Astrocyte (in vitro differentiated cells and primary cell): ENCODE results near the gene DNLZ. TPM values are rescaled to one million over a fixed set of nuclear protein-coding genes. Genes with fewer than 3 reads are reported as not detected.

Experiments
- DNase-seq: peaks from one replicate; pipeline ENCODE4 v3.0.0-alpha.2; 2010; ENCODE audit warnings: low read depth
- FAIRE-seq: peaks from 2 replicates; lab custom pipeline; 2011; peaks lifted over from hg19 to GRCh38; lab: Jason Lieb, UNC
- H2AFZ ChIP-seq: 2 replicates; pipeline ENCODE4 v1.6.0; 2012; ENCODE audit warnings: low read depth, low read length, inconsistent platforms
- H3K27ac ChIP-seq: 2 replicates; pipeline ENCODE4 v1.5.1; 2011; ENCODE audit warnings: low read depth, low read length, inconsistent platforms
- H3K27me3 ChIP-seq: 2 replicates; pipeline ENCODE4 v1.6.0; 2011; ENCODE audit warnings: low read length, inconsistent platforms; ENCODE audit not compliant: insufficient read depth
- H3K36me3 ChIP-seq: 2 replicates; pipeline ENCODE4 v1.5.1; 2011; ENCODE audit warnings: low read length, inconsistent platforms; ENCODE audit not compliant: insufficient read depth
- H3K4me1 ChIP-seq: 2 replicates; pipeline ENCODE4 v1.5.1; 2011; ENCODE audit warnings: low read length, inconsistent platforms; ENCODE audit not compliant: insufficient read depth
- H3K4me2 ChIP-seq: 2 replicates; pipeline ENCODE4 v1.6.0; 2012; ENCODE audit warnings: low read length, inconsistent platforms
- H3K4me3 ChIP-seq: 2 replicates; pipeline ENCODE4 v1.5.1; 2011; ENCODE audit warnings: low read depth, mild to moderate bottlenecking, low read length, inconsistent platforms; ENCODE audit not compliant: insufficient read depth
- H3K79me2 ChIP-seq: 2 replicates; pipeline ENCODE4 v1.6.0; 2012; ENCODE audit warnings: mild to moderate bottlenecking, low read length, inconsistent platforms; ENCODE audit not compliant: insufficient read depth
- H3K9ac ChIP-seq: 2 replicates; pipeline ENCODE4 v1.6.0; 2012; ENCODE audit warnings: mild to moderate bottlenecking, low read length, inconsistent platforms
- H3K9me3 ChIP-seq: 2 replicates; pipeline ENCODE4 v1.5.1; 2012; ENCODE audit warnings: low read depth, mild to moderate bottlenecking, low read length, inconsistent platforms; ENCODE audit not compliant: insufficient read depth
- H4K20me1 ChIP-seq: 2 replicates; pipeline ENCODE4 v1.6.0; 2012; ENCODE audit warnings: low read length, inconsistent platforms; ENCODE audit not compliant: insufficient read depth
- H3K27ac Mint-ChIP-seq: one replicate; pipeline ENCODE4 v1.8.0; 2021; ENCODE audit warnings: mild to moderate bottlenecking, mixed read lengths; ENCODE audit not compliant: unreplicated experiment
- H3K27me3 Mint-ChIP-seq: one replicate; pipeline ENCODE4 v1.8.0; 2021; ENCODE audit warnings: low read depth, mixed read lengths; ENCODE audit not compliant: unreplicated experiment
- H3K36me3 Mint-ChIP-seq: one replicate; pipeline ENCODE4 v1.8.0; 2021; ENCODE audit warnings: low read depth, mixed read lengths; ENCODE audit not compliant: unreplicated experiment
- H3K4me1 Mint-ChIP-seq: one replicate; pipeline ENCODE4 v1.8.0; 2021; ENCODE audit warnings: low read depth, mixed read lengths; ENCODE audit not compliant: unreplicated experiment
- H3K4me3 Mint-ChIP-seq: one replicate; pipeline ENCODE4 v1.8.0; 2021; ENCODE audit warnings: mild to moderate bottlenecking, moderate library complexity, mixed read lengths; ENCODE audit not compliant: unreplicated experiment
- H3K9me3 Mint-ChIP-seq: one replicate; pipeline ENCODE4 v1.8.0; 2021; ENCODE audit warnings: mild to moderate bottlenecking, mixed read lengths; ENCODE audit not compliant: unreplicated experiment
- EZH2 ChIP-seq: IDR thresholded peaks from 2 replicates; pipeline ENCODE4 v1.6.1; 2012; ENCODE audit warnings: mild to moderate bottlenecking, low read length, inconsistent platforms; ENCODE audit not compliant: insufficient read depth
- total RNA-seq: library from RNA; stranded (reverse); gene quantifications from 2 replicates; pipeline ENCODE4 v1.2.1, GENCODE V29; 2021
- TF ChIP-seq, protein P1 (sequence below): IDR thresholded peaks from 2 replicates; pipeline ENCODE4 v1.5.1; 2011; ENCODE audit warnings: low read depth, mild to moderate bottlenecking, inconsistent platforms, low read length, moderate library complexity; ENCODE audit not compliant: insufficient read depth

DNLZ gene
- total RNA-seq, 1 donor from 2014 or later, result 17.4 TPM

DNA sequence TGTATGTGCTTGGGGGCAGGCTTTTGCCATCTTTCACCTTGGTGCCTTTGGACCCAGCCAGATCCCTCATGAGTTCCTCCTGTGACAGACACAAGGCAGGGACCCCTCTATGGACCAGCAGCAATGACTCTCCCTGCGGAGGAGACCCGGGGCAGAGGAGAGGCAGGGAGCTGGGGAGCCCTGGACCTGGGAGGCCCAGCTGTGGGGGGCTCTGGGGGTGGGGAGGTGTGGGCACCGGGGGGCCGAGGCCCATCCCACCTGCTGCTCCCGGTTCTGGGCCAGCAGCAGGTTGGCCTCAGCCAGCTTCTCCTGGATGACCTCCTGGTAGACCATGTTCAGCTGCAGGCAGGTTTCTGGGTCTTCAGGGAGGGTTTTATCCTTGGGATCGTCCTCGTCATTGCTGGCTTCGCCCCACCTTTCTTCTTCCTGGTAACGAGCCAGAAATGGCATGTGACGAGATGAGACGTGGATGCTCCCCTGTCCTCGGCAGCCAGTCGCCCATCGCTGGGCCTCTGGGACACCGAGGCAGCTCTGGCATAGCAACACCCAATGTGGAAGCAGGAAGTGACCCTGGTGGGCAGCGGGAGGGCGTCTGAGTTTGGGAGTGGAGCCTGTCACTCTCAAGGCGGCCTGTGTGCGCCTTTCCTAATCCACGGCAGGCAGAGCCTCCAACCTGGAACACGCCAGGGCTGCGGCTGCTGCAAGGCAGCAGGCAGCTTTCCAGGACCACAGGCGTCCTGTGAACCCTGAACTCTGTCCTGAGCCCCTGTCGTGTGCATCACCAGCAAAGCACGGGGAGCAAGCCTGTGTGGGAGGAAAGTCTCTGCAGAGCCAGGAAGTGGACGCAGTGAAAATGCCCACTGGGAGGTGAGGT is 32.0 kb upstream of the DNLZ start:
- peaks cover 9% of the 10 kb centered on the region for H3K4me1 Mint-ChIP-seq
- no peaks in the 10 kb centered on the region for H3K27me3 Mint-ChIP-seq
- H3K4me2 ChIP-seq, result no peak overlapping the region
- no peaks in the 10 kb centered on the region for H3K27me3 ChIP-seq
- H3K4me1 ChIP-seq, result peaks cover 13% of the 10 kb centered on the region
- peaks cover 25% of the 10 kb centered on the region for H3K36me3 ChIP-seq
- H2AFZ ChIP-seq, result no peak overlapping the region
- FAIRE-seq (no peak), DNase-seq (no peak)
- TF ChIP-seq, protein P1, sequence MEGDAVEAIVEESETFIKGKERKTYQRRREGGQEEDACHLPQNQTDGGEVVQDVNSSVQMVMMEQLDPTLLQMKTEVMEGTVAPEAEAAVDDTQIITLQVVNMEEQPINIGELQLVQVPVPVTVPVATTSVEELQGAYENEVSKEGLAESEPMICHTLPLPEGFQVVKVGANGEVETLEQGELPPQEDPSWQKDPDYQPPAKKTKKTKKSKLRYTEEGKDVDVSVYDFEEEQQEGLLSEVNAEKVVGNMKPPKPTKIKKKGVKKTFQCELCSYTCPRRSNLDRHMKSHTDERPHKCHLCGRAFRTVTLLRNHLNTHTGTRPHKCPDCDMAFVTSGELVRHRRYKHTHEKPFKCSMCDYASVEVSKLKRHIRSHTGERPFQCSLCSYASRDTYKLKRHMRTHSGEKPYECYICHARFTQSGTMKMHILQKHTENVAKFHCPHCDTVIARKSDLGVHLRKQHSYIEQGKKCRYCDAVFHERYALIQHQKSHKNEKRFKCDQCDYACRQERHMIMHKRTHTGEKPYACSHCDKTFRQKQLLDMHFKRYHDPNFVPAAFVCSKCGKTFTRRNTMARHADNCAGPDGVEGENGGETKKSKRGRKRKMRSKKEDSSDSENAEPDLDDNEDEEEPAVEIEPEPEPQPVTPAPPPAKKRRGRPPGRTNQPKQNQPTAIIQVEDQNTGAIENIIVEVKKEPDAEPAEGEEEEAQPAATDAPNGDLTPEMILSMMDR, result no peak
- no peak for TF ChIP-seq EZH2
- no peak overlapping the region for H3K4me3 ChIP-seq
- H3K27ac ChIP-seq, result no peak overlapping the region
- no peak overlapping the region for H3K9ac ChIP-seq
- peaks cover 47% of the 10 kb centered on the region for H4K20me1 ChIP-seq
- H3K9me3 Mint-ChIP-seq, result no peaks in the 10 kb centered on the region
- peaks cover 17% of the 10 kb centered on the region for H3K36me3 Mint-ChIP-seq
- peaks cover 40% of the 10 kb centered on the region for H3K79me2 ChIP-seq
- H3K27ac Mint-ChIP-seq, result no peak overlapping the region
- no peaks in the 10 kb centered on the region for H3K9me3 ChIP-seq
- H3K4me3 Mint-ChIP-seq, result no peak overlapping the region

GRCh38 chr9:136395020-136395340 is 31.4 kb upstream of the DNLZ start:
- H3K4me1 Mint-ChIP-seq, result peaks cover 9% of the 10 kb centered on the region
- H3K27ac Mint-ChIP-seq, result no peak overlapping the region
- TF ChIP-seq, protein P1, result no peak
- TF ChIP-seq EZH2, result no peak
- peaks cover 17% of the 10 kb centered on the region for H3K36me3 Mint-ChIP-seq
- Histone ChIP-seq H3K27ac (no peak overlapping the region), H3K79me2 (peaks cover 40% of the 10 kb centered on the region), H3K4me3 (no peak overlapping the region), H3K9me3 (no peaks in the 10 kb centered on the region), H3K4me1 (peaks cover 8% of the 10 kb centered on the region), H3K36me3 (peaks cover 26% of the 10 kb centered on the region), H3K27me3 (no peaks in the 10 kb centered on the region), H2AFZ (no peak overlapping the region), H3K4me2 (no peak overlapping the region), H4K20me1 (peaks cover 48% of the 10 kb centered on the region), H3K9ac (no peak overlapping the region)
- H3K4me3 Mint-ChIP-seq, result no peak overlapping the region
- FAIRE-seq, result no peak
- H3K9me3 Mint-ChIP-seq, result no peaks in the 10 kb centered on the region
- no peaks in the 10 kb centered on the region for H3K27me3 Mint-ChIP-seq
- DNase-seq, result no peak
